ENCODE results near the gene ERI3. TPM values are rescaled to one million over a fixed set of nuclear protein-coding genes. Genes with fewer than 3 reads are reported as not detected.
A peak's percentile ranks its signal among the peaks of the same experiment; 100 is the strongest.

Gene ERI3
- total RNA-seq, 1 donor from 2014 or later, result 29.6 TPM

GRCh38 chr1:44262414-44262813 lies 92.6 kb downstream of the ERI3 start:
- no peak for DNase-seq (ENCODE audit: low spot score)

GRCh38 chr1:44261962-44262361 lies 93.1 kb downstream of the ERI3 start:
- no peak for DNase-seq (ENCODE audit: low spot score)

- no peak for DNase-seq (ENCODE audit: low spot score)
Measured at GRCh38 chr1:44261171-44261817, 93.8 kb downstream of the ERI3 start.

GRCh38 chr1:44260792-44261170 lies 94.3 kb downstream of the ERI3 start:
- DNase-seq (ENCODE audit: low spot score), result no peak

- no peak for DNase-seq (ENCODE audit: low spot score)
Measured at GRCh38 chr1:44259090-44259489, 96.0 kb downstream of the ERI3 start.

GRCh38 chr1:44256762-44257554 lies 98.1 kb downstream of the ERI3 start:
- DNase-seq (ENCODE audit: low spot score), result no peak

GRCh38 chr1:44254392-44254910 lies 100.6 kb downstream of the ERI3 start:
- no peak for DNase-seq (ENCODE audit: low spot score)

GRCh38 chr1:44251989-44252671 lies 102.9 kb downstream of the ERI3 start:
- no peak for DNase-seq (ENCODE audit: low spot score)

- no peak for DNase-seq (ENCODE audit: low spot score)
Measured at GRCh38 chr1:44251486-44251885, 103.6 kb downstream of the ERI3 start.

- no peak for DNase-seq (ENCODE audit: low spot score)
Measured at GRCh38 chr1:44250068-44250781, 104.8 kb downstream of the ERI3 start.

GRCh38 chr1:44249543-44249942 lies 105.5 kb downstream of the ERI3 start:
- peak; percentile 41 for DNase-seq (ENCODE audit: low spot score)

- DNase-seq (ENCODE audit: low spot score), result no peak
Measured at GRCh38 chr1:44246806-44247205, 108.3 kb downstream of the ERI3 start.

GRCh38 chr1:44244986-44245385 lies 110.1 kb downstream of the ERI3 start:
- DNase-seq (ENCODE audit: low spot score), result no peak

- no peak for DNase-seq (ENCODE audit: low spot score)
Measured at GRCh38 chr1:44243782-44244495, 111.1 kb downstream of the ERI3 start.

GRCh38 chr1:44242746-44243145 lies 112.3 kb downstream of the ERI3 start:
- no peak for DNase-seq (ENCODE audit: low spot score)

- DNase-seq (ENCODE audit: low spot score), result no peak
Measured at GRCh38 chr1:44240802-44241671, 114.0 kb downstream of the ERI3 start.

- peak; percentile 54 for DNase-seq (ENCODE audit: low spot score)
Measured at GRCh38 chr1:44239961-44240371, 115.1 kb downstream of the ERI3 start.

- peak; percentile 90 for DNase-seq (ENCODE audit: low spot score)
Measured at GRCh38 chr1:44239331-44239960, 115.6 kb downstream of the ERI3 start.

GRCh38 chr1:44238660-44239059 lies 116.4 kb downstream of the ERI3 start:
- DNase-seq (ENCODE audit: low spot score), result no peak
